Mesenchymal stem cell (in vitro differentiated cells and primary cell): Measurements from ENCODE around the gene CHD1L.

Source experiments
- DNase-seq: peaks from one replicate; pipeline ENCODE4 v3.0.0-alpha.2; 2013
- H2AFZ ChIP-seq: one replicate; pipeline ENCODE4 v1.6.1; 2013; ENCODE audit warnings: low read depth, mild to moderate bottlenecking, control low read depth, inconsistent platforms, low read length, moderate library complexity
- H2AK5ac ChIP-seq: 2 replicates; pipeline ENCODE4 v1.6.1; 2013; ENCODE audit warnings: low read length, moderate library complexity, mild to moderate bottlenecking, inconsistent platforms; ENCODE audit not compliant: severe bottlenecking
- H2BK120ac ChIP-seq: one replicate; pipeline ENCODE4 v1.6.1; 2013; ENCODE audit warnings: low read depth, mild to moderate bottlenecking, inconsistent platforms, low read length, moderate library complexity
- H2BK12ac ChIP-seq, 2 experiments: one replicate each; pipeline ENCODE4 v1.6.1; 2013; ENCODE audit warnings: inconsistent platforms in 2 of 2, low read length in 2 of 2, mild to moderate bottlenecking in 2 of 2, moderate library complexity in 2 of 2, control low read depth in 1 of 2
- H2BK15ac ChIP-seq: one replicate; pipeline ENCODE4 v1.6.1; 2013; ENCODE audit warnings: mild to moderate bottlenecking, low read depth, inconsistent platforms; ENCODE audit not compliant: poor library complexity, severe bottlenecking
- H2BK5ac ChIP-seq: 2 replicates; pipeline ENCODE4 v1.6.1; 2013; ENCODE audit warnings: low read depth, mild to moderate bottlenecking, low read length, control low read depth, inconsistent platforms; ENCODE audit not compliant: poor library complexity, severe bottlenecking
- H3K14ac ChIP-seq, 2 experiments: one replicate each; pipeline ENCODE4 v1.6.1; 2013; ENCODE audit warnings: inconsistent platforms in 2 of 2, low read length in 2 of 2, control low read depth in 1 of 2, mild to moderate bottlenecking in 1 of 2, moderate library complexity in 1 of 2
- H3K18ac ChIP-seq, 2 experiments: one replicate each; pipeline ENCODE4 v1.6.1; 2013; ENCODE audit warnings: inconsistent platforms in 2 of 2, low read length in 2 of 2, control low read depth in 1 of 2, low read depth in 1 of 2, mild to moderate bottlenecking in 1 of 2
- H3K23ac ChIP-seq, 2 experiments: one replicate each; pipeline ENCODE4 v1.6.1; 2013; ENCODE audit warnings: inconsistent platforms in 2 of 2, low read length in 2 of 2, mild to moderate bottlenecking in 2 of 2, moderate library complexity in 2 of 2, control low read depth in 1 of 2
- H3K27ac ChIP-seq: 2 replicates; pipeline ENCODE4 v1.5.1; 2013; ENCODE audit warnings: mild to moderate bottlenecking, moderate library complexity, low read length, control low read depth, inconsistent platforms; ENCODE audit not compliant: poor library complexity, severe bottlenecking
- H3K27me3 ChIP-seq, 2 experiments: 2 replicates each; pipeline versions ENCODE4 v1.6.1 to v1.7.0; 2013; ENCODE audit warnings: low read length in 2 of 2, mild to moderate bottlenecking in 2 of 2, moderate library complexity in 2 of 2, control low read depth in 1 of 2, inconsistent platforms in 1 of 2; ENCODE audit not compliant: control insufficient read depth in 1 of 2, insufficient read depth in 1 of 2
- H3K36me3 ChIP-seq, 2 experiments: 2 replicates each; pipeline versions ENCODE4 v1.6.1 to v1.7.0; 2013; ENCODE audit warnings: low read length in 2 of 2, control low read depth in 1 of 2, inconsistent platforms in 1 of 2, low read depth in 1 of 2, mild to moderate bottlenecking in 1 of 2; ENCODE audit not compliant: insufficient read depth in 2 of 2, control insufficient read depth in 1 of 2
- H3K4ac ChIP-seq, 2 experiments: one replicate each; pipeline ENCODE4 v1.6.1; 2013; ENCODE audit warnings: inconsistent platforms in 2 of 2, low read length in 2 of 2, mild to moderate bottlenecking in 2 of 2, moderate library complexity in 2 of 2, control low read depth in 1 of 2, low read depth in 1 of 2
- H3K4me1 ChIP-seq: 2 replicates; pipeline ENCODE4 v1.6.1; 2013; ENCODE audit warnings: low read depth, low read length, control low read depth; ENCODE audit not compliant: control insufficient read depth, insufficient read depth
- H3K4me2 ChIP-seq: 2 replicates; pipeline ENCODE4 v1.6.1; 2013; ENCODE audit warnings: low read length, mild to moderate bottlenecking, inconsistent platforms; ENCODE audit not compliant: poor library complexity, severe bottlenecking
- H3K4me3 ChIP-seq, 2 experiments: 2 replicates each; pipeline versions ENCODE4 v1.5.1 to v1.7.0; 2013; ENCODE audit warnings: low read length in 2 of 2, mild to moderate bottlenecking in 2 of 2, control low read depth in 1 of 2, low read depth in 1 of 2; ENCODE audit not compliant: insufficient read depth in 1 of 2
- H3K79me1 ChIP-seq: replicated peaks from 2 replicates; pipeline ENCODE4 v1.6.1; 2013; ENCODE audit warnings: mild to moderate bottlenecking, control low read depth, low read length, inconsistent platforms; ENCODE audit not compliant: poor library complexity, severe bottlenecking
- H3K9ac ChIP-seq: 2 replicates; pipeline ENCODE4 v1.7.0; 2013; ENCODE audit warnings: mild to moderate bottlenecking, low read length, moderate library complexity
- H3K9me3 ChIP-seq: 2 replicates; pipeline ENCODE4 v1.7.0; 2013; ENCODE audit warnings: mild to moderate bottlenecking, low read length; ENCODE audit not compliant: control insufficient read depth
- H4K8ac ChIP-seq: one replicate; pipeline ENCODE4 v1.6.1; 2013; ENCODE audit warnings: inconsistent platforms, mild to moderate bottlenecking, low read length, moderate library complexity
- H4K91ac ChIP-seq: one replicate; pipeline ENCODE4 v1.6.1; 2013; ENCODE audit warnings: mild to moderate bottlenecking, low read length, inconsistent platforms
- WGBS: methylation state at CpG from one replicate; pipeline ENCODE4 v1.1.7; 2013; ENCODE audit warnings: mixed read lengths; 5-methylcytosine and 5-hydroxymethylcytosine counted together

CHD1L gene

GRCh38 chr1:147245129-147245528 lies 2.6 kb downstream of the CHD1L start:
- Histone ChIP-seq H3K18ac (no peak overlapping the region), H3K9me3 (no peaks in the 10 kb centered on the region), H3K79me1 (no peaks in the 10 kb centered on the region), H4K8ac (no peak overlapping the region), H3K23ac (no peak overlapping the region), H2BK5ac (no peak overlapping the region), H2AK5ac (no peak overlapping the region), H2BK120ac (no peak overlapping the region), H3K4me2 (no peak overlapping the region), H3K27me3 (no peaks in the 10 kb centered on the region), H3K27ac (no peak overlapping the region), H3K4me1 (no peaks in the 10 kb centered on the region), H3K14ac (no peak overlapping the region), H3K4ac (no peak overlapping the region), H3K9ac (no peak overlapping the region), H3K4me3 (no peak overlapping the region), H3K36me3 (no peaks in the 10 kb centered on the region), H2BK15ac (no peak overlapping the region), H4K91ac (peak overlapping the region; percentile 43), H2BK12ac (no peak overlapping the region), H2AFZ (no peak overlapping the region)
- no peak for DNase-seq
- 76% methylated on average over 6 of the region's 6 CpGs for WGBS

- no peaks in the 10 kb centered on the region for H3K27me3 ChIP-seq
- H2BK5ac ChIP-seq = no peak overlapping the region
- H2BK12ac ChIP-seq = no peak overlapping the region
- no peak overlapping the region for H3K27ac ChIP-seq
- no peak overlapping the region for H3K4me2 ChIP-seq
- no peak overlapping the region for H3K9ac ChIP-seq
- peaks cover 5% of the 10 kb centered on the region for H3K79me1 ChIP-seq
- no peak overlapping the region for H2AK5ac ChIP-seq
- WGBS = 83% methylated on average over 3 of the region's 3 CpGs
- peaks cover 3% of the 10 kb centered on the region for H3K4me1 ChIP-seq
- no peak overlapping the region for H3K14ac ChIP-seq
- no peak overlapping the region for H3K18ac ChIP-seq
- no peak overlapping the region for H2AFZ ChIP-seq
- no peaks in the 10 kb centered on the region for H3K9me3 ChIP-seq
- no peak overlapping the region for H2BK120ac ChIP-seq
- H3K4ac ChIP-seq = no peak overlapping the region
- H2BK15ac ChIP-seq = no peak overlapping the region
- H3K4me3 ChIP-seq = no peak overlapping the region
- DNase-seq = no peak
- no peak overlapping the region for H4K8ac ChIP-seq
- H3K23ac ChIP-seq = no peak overlapping the region
- no peaks in the 10 kb centered on the region for H3K36me3 ChIP-seq
- H4K91ac ChIP-seq = no peak overlapping the region
These were observed 3.1 kb downstream of the CHD1L start for GRCh38 chr1:147245586-147246021.

GRCh38 chr1:147246044-147246690 lies 3.7 kb downstream of the CHD1L start:
- H3K23ac ChIP-seq = no peak overlapping the region
- no peaks in the 10 kb centered on the region for H3K9me3 ChIP-seq
- H2BK120ac ChIP-seq = no peak overlapping the region
- no peaks in the 10 kb centered on the region for H3K27me3 ChIP-seq
- no peak overlapping the region for H3K4me3 ChIP-seq
- H4K8ac ChIP-seq = no peak overlapping the region
- H3K4me2 ChIP-seq = no peak overlapping the region
- peaks cover 6% of the 10 kb centered on the region for H3K79me1 ChIP-seq
- H3K4ac ChIP-seq = no peak overlapping the region
- peaks cover 3% of the 10 kb centered on the region for H3K4me1 ChIP-seq
- no peak overlapping the region for H2BK15ac ChIP-seq
- H2BK12ac ChIP-seq = no peak overlapping the region
- no peak for DNase-seq
- no peak overlapping the region for H2BK5ac ChIP-seq
- H2AFZ ChIP-seq = no peak overlapping the region
- no CpG with 5 or more reads among the region's 2 CpGs for WGBS
- no peak overlapping the region for H2AK5ac ChIP-seq
- H3K27ac ChIP-seq = no peak overlapping the region
- H3K9ac ChIP-seq = no peak overlapping the region
- H4K91ac ChIP-seq = no peak overlapping the region
- no peaks in the 10 kb centered on the region for H3K36me3 ChIP-seq
- no peak overlapping the region for H3K18ac ChIP-seq
- no peak overlapping the region for H3K14ac ChIP-seq

- no peak overlapping the region for H2BK5ac ChIP-seq
- no peak overlapping the region for H2BK12ac ChIP-seq
- 98% methylated on average over 2 of the region's 2 CpGs for WGBS
- no peak for DNase-seq
- H3K27ac ChIP-seq = no peak overlapping the region
- no peaks in the 10 kb centered on the region for H3K27me3 ChIP-seq
- H3K4me1 ChIP-seq = peaks cover 3% of the 10 kb centered on the region
- H3K18ac ChIP-seq = no peak overlapping the region
- no peak overlapping the region for H3K4me2 ChIP-seq
- H2BK120ac ChIP-seq = no peak overlapping the region
- H3K36me3 ChIP-seq = no peaks in the 10 kb centered on the region
- no peak overlapping the region for H4K8ac ChIP-seq
- H2AK5ac ChIP-seq = no peak overlapping the region
- no peaks in the 10 kb centered on the region for H3K9me3 ChIP-seq
- no peak overlapping the region for H4K91ac ChIP-seq
- H3K4ac ChIP-seq = no peak overlapping the region
- no peak overlapping the region for H3K4me3 ChIP-seq
- no peak overlapping the region for H2BK15ac ChIP-seq
- no peak overlapping the region for H2AFZ ChIP-seq
- H3K23ac ChIP-seq = no peak overlapping the region
- peaks cover 7% of the 10 kb centered on the region for H3K79me1 ChIP-seq
- no peak overlapping the region for H3K9ac ChIP-seq
- peak overlapping the region in 1 of 2 experiments; percentile 23 for H3K14ac ChIP-seq
These were observed 4.6 kb downstream of the CHD1L start for GRCh38 chr1:147246910-147247655.
